ENCODE measurements around the gene EIF3L.

EIF3L gene

GRCh38 chr22:37855462-37855861 is 6.2 kb downstream of the EIF3L start:
- DNase-seq: no peak

DNA sequence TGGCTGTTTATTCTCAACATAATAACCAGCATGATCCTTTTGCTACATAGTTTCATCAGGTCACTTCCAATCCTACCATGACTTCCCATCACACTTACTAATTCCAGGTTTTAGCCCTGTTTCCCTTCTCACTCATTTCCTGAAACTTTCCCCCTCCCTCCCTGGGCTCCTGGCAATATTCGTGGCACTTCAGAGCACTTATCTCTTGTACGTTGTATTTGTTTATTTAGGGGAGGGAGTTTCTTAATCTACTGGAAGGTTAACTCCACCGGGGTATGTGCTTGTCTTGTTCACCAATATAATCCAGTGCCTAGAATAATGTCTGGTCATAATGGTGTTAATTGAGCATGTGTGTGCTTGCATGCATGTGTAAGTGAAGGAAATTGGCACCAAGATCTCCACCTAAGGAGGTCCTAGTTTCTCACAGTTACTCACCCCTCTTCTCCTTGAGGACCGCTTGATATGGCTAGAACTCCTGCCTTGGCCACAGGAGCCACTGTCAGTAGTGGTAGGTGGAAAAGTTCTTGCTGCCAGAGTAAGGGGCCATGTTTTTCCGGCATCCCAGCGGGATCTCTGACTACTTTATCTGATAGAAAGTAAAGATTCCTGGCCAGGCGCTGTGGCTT is 11.7 kb downstream of the EIF3L start:
- no peak for DNase-seq

DNA sequence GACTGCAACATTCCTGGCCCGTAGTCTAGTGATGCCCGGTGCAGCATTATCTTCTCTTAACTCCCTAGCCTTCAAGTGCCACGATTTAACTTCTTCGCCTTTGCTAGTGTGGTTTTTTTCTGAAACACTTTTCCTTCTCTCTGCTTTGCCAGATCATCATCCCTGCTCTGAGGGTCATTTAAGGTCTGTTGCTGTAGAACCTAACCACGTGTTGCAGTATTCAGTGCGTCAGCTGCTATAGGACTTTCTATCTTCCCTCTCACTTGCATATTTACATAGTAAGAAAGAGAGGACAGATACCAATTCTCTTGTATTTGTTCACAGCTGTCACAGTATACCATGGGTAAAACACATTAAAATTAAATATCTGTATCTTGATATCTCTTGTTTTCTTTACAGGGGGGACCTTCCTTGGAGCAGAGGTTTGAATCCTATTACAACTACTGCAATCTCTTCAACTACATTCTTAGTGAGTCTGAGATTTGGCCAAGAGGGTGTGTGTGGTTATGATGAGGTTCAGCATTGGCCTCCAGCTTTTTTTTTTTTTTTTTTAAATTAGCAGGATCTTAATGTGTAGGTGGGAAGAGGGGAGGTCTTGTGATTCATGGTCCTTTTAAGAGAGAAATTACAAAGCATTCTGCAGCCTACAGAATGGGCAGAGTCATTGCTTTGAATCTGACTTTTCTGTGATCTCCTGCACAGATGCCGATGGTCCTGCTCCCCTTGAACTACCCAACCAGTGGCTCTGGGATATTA is 13.5 kb downstream of the EIF3L start:
- DNase-seq: no peak

GRCh38 chr22:37865510-37865909 is 16.3 kb downstream of the EIF3L start:
- DNase-seq: no peak

GRCh38 chr22:37870273-37870672 is 21.1 kb downstream of the EIF3L start:
- DNase-seq: no peak

DNA sequence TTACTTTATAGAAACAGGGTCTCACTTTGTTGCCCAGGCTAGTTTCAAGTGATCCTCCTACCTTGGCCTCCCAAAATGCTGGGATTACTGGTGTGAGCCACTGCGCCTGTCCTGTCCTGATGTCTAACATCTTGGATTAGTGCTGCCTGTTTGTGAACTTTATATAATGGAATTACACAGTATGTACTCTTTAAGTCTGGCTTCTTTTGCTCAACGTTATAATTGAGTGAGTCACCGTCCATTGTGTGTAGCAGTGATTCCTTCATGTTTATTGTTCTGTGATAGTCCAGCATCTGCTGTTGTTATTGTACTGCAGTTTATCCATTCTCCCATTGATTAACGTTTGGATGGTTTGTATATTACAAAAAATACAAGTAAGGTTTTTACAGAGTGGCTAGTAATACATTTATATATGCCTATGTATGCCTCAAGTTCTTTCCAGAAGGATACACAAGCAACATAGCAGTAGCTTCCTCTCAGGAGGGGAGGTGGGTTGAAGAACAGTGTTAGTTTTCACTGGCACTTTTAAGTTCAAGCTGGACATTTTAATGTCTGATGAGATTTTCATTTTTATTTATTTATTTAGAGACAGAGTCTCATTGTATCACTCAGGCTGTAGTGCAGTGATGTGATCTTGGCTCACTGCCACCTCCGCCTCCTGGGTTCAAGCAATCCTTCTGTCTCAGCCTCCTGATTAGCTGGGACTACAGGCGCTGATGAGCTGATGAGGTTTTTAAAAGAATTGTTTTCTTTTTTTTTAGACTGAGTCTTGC is 31.6 kb downstream of the EIF3L start:
- no peak for DNase-seq

DNA sequence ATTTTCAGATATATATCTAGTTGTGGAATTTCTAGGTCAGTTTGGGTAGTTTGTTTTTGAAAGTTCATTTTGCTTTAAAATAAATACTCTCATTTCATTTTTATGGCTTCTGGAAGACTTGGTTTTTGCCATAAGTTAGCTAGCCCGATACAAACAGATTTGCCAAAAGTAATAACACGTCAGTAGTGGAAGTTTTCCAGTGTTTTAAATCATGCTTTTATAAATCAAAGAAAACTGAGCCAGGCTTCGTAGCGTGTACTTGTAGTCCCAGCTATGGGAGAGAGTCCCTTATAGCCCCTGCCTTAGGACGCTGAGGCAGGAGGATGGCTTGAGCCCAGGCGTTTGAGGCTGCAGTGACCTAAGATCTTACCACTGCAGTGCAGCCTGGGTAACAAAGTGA is 35.2 kb downstream of the EIF3L start:
- DNase-seq: no peak

DNA sequence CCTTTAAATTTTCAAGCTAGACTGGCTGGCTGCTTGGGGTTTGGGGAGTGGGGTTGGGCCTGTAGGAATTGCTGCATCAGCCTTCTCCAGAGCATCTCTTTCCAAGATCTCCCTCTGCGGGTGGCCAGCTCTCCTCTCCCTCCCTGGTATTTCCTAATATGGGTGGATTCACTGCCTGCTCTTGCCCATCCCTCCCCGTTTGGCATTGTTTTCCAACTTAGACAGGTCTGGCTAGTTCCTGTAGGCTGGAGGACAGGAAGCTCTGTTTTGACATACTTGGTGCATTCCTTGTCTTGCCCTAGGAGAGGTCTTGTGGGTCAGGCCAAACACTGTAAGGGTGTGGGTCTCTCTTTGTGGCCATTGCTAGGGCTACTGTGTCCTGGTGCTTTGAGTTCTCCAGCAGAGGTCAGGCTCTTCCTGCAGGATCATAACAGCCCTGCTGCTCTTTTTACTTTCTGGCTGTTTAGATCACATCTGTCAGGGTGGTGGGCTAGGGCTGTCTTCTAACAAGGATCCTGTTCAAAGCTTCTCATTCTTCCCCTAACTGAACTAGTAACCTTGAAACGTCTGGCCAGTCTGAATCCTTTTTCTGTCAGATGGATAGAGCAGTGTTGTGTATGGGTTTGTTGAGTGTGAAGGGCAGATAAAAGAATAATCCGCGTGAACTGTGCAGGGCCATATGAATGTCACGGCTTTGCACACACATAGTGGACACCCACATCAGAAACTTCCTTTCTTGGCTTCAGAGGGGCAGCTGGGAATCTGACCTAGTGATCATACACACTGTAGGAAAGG is 38.6 kb downstream of the EIF3L start:
- DNase-seq: no peak

DNA sequence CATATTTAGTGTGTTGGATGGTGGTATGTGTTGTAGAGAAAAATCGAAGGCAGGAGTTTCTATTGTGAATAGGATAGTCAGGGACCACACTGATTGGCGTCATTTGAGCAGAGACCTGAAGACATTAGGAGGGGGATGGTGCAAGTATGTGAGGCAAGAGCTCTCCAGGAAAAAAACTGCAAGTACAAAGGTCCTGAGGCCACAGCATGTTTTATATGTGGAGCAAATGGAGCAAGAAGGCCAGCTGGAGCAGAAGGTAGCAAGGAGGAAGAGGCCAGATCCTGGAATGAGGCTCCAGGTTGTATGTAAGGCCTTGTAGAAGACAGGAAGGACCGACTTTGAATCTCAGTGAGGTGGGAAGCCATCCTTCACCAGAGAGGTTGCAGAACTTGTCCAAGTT is 42.7 kb downstream of the EIF3L start:
- DNase-seq: no peak

GRCh38 chr22:37892566-37893335 is 43.5 kb downstream of the EIF3L start:
- DNase-seq: no peak

- no peak for DNase-seq
Observed at GRCh38 chr22:37893583-37893983, 44.4 kb downstream of the EIF3L start.

DNA sequence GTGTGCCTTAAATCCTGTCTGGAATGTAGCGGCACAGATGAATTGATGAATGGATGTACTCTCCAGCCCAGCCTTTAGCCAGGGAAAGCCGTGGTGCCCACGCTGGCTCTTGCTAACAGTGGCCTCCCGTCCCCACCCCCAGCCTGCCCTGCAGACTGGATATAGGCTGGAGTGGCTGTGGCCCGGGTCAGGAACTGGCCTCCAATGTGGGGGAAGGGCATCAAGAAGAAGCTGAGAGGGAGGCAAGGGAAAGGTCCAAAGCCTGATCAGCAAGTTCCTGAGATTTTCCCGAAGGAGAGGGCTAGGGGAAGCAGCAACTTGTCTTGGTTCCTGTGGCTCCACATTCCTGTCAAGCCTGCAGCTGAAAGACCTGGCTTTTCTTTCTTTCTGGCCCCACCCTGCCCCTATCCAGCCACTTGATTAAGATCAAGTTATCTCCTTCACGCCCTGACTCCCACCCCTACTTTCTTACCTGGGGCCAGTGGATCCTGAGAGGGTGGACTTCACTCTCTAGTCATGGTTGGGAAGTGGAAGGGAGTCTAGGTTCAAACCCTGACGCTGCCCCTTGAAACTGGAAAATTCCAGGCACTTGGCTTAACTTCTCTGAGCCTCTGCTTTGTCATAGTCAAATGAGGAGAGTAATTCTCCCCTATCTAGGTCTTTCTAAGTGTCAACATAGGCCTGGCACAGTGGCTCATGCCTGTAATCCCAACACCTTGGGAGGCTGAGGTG is 45.9 kb downstream of the EIF3L start:
- DNase-seq: no peak

DNA sequence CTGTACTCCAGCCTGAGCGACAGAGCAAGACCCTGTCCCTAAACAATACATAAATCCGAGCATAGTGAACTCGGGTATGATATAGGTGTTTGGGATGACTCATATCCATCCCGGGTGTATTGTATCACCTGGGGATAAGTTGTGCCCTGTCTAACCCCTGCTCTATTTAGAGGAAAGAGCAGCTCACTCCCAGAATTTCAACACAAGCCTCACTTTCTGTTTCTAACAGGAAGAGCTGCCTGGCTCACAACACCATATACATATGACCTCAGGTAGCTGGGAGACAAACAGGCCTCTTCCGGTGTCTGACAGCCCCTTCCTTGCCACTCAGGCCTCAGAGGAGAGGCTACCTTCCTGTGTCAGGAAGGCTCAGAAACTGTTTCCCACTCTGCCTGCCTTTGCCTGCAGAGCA is 47.0 kb downstream of the EIF3L start:
- no peak for DNase-seq

DNA sequence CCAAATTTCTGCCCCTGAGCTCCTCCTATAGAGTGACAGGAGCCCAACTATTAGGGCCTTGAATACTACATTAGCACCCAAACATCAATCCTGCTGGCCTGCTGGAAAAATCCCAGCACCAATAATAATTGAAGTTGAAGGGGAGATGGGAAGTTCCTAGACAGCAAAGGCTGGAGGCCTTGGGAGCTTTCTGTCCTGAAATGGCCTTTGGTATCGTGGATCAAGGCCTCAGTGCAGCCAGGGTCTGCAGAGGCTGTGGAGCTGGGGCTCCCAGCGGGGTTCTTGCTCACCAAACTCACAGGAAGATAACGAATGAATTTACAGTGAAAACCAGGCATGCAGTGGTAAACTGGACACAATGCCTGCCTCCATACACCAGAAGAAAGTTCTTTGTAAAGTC is 47.7 kb downstream of the EIF3L start:
- no peak for DNase-seq

- no peak for DNase-seq
Observed at GRCh38 chr22:37897807-37898206, 48.6 kb downstream of the EIF3L start.

- no peak for DNase-seq
Observed at GRCh38 chr22:37898441-37899181, 49.4 kb downstream of the EIF3L start.

- no peak for DNase-seq
Observed at GRCh38 chr22:37904572-37905533, 55.6 kb downstream of the EIF3L start.

- peak; percentile 1 for DNase-seq
Observed at GRCh38 chr22:37905534-37906363, 56.5 kb downstream of the EIF3L start, which contains the start of gene MICALL1. Gene MICALL1, plus strand, starts transcription at chr22:37906297. Its CDS starts 126 bp downstream, at chr22:37906423.
